Hepatocyte (in vitro differentiated cells): Measurements from ENCODE around the gene HUWE1.

Experiments used
- EZH2 ChIP-seq: fragments of 200-600 bp; sonication (generic); IDR thresholded peaks from 2 replicates; pipeline ENCODE4 v1.6.1; 2016; ENCODE audit warnings: antibody characterized with exemption, mild to moderate bottlenecking, borderline replicate concordance
- EZH2phosphoT487 ChIP-seq: fragments of 200-600 bp; sonication (generic); IDR thresholded peaks from one replicate; pipeline ENCODE4 v1.6.1; 2018; ENCODE audit warnings: antibody characterized with exemption, mild to moderate bottlenecking, low read depth, moderate library complexity; ENCODE audit not compliant: unreplicated experiment, severe bottlenecking
- TF ChIP-seq, protein P1 (sequence below): fragments of 200-600 bp; sonication (generic); IDR thresholded peaks from 2 replicates; pipeline ENCODE4 v1.5.1; 2016; ENCODE audit warnings: antibody characterized with exemption, mild to moderate bottlenecking; ENCODE audit not compliant: poor library complexity

DNA sequence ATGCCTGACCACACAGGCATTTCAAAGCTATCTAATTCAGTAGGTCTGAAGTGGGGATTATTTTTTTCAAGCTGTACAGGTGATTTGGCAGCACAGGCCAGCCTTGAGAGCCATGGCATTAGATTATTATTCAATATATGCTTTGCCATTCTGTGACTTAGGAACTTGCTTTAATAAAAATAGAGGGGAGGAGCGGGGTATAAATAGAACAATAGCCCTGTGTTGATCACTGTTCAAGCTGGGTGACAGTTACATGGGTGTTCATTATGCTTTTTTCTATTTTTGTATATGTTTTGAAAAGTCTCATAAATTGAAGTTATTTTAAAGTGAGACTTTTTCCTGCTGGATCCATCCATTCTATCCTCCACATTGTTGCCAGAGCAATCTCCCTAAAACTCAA, 20.3 kb downstream of the HUWE1 start:
- TF ChIP-seq, protein P1, sequence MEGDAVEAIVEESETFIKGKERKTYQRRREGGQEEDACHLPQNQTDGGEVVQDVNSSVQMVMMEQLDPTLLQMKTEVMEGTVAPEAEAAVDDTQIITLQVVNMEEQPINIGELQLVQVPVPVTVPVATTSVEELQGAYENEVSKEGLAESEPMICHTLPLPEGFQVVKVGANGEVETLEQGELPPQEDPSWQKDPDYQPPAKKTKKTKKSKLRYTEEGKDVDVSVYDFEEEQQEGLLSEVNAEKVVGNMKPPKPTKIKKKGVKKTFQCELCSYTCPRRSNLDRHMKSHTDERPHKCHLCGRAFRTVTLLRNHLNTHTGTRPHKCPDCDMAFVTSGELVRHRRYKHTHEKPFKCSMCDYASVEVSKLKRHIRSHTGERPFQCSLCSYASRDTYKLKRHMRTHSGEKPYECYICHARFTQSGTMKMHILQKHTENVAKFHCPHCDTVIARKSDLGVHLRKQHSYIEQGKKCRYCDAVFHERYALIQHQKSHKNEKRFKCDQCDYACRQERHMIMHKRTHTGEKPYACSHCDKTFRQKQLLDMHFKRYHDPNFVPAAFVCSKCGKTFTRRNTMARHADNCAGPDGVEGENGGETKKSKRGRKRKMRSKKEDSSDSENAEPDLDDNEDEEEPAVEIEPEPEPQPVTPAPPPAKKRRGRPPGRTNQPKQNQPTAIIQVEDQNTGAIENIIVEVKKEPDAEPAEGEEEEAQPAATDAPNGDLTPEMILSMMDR, result no peak
- TF ChIP-seq EZH2, result no peak
- no peak for TF ChIP-seq EZH2phosphoT487
